ENCODE data around the gene ALDH8A1. TPM values are rescaled to one million over a fixed set of nuclear protein-coding genes. Genes with fewer than 3 reads are reported as not detected.
"Not testable (repeated sequence)": the region's sequence is repeated elsewhere in the genome, so short reads cannot be mapped to it uniquely, and the experiment has no call there.

Gene ALDH8A1
- total and polyA plus RNA-seq, 12 donors: 0.09 to 1.7 (median 0.24) TPM; not detected in 5

GRCh38 chr6:134911547-134911946, 38.4 kb downstream of the ALDH8A1 start:
- H3K4me1 ChIP-seq: peaks cover 0 to 18% (median 9%) of the 10 kb centered on the region in 9 donors
- H3K27me3 ChIP-seq: no peaks in the 10 kb centered on the region
- no peaks in the 10 kb centered on the region for H3K9me3 ChIP-seq
- no peak for TF ChIP-seq CTCF (IDR thresholded peaks at IDR 0.05)
- DNase-seq (no peak), ATAC-seq (no peak)
- H3K36me3 ChIP-seq: no peaks in the 10 kb centered on the region
- no peak overlapping the region for H3K27ac ChIP-seq
- intact Hi-C loops (cut with DNase I): no loop called here
- H3K4me3 ChIP-seq: no peak overlapping the region
- WGBS, 2 donors: 96 to 98% methylated on average over 1 of the region's 1 CpG

DNA sequence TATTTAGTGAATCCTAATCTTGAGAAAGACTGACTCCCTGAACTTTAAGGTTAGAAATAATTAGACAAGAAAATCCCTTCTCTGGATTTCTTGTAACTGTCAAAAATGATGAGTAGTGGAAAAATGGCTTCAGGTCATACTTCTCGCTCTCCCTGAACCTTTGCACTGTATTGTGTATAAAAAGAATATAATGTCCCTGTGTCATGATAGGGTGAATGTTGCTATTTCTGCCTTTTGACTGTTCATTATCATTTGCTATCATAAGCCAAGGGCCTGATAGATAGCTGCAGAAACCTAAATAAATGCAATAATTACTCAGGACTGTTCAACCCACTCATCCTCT, 39.3 kb downstream of the ALDH8A1 start:
- 77 to 91% methylated on average over 1 of the region's 1 CpG for WGBS, 2 donors
- no peak for TF ChIP-seq CTCF (IDR thresholded peaks at IDR 0.05)
- Histone ChIP-seq H3K4me3 (no peak overlapping the region), H3K27me3 (no peaks in the 10 kb centered on the region), H3K9me3 (no peaks in the 10 kb centered on the region), H3K36me3 (no peaks in the 10 kb centered on the region), H3K4me1 (peaks cover 0 to 18% (median 9%) of the 10 kb centered on the region in 9 donors), H3K27ac (no peak overlapping the region)
- ATAC-seq (no peak), DNase-seq (no peak)
- intact Hi-C loops (cut with DNase I): no loop called here

DNA sequence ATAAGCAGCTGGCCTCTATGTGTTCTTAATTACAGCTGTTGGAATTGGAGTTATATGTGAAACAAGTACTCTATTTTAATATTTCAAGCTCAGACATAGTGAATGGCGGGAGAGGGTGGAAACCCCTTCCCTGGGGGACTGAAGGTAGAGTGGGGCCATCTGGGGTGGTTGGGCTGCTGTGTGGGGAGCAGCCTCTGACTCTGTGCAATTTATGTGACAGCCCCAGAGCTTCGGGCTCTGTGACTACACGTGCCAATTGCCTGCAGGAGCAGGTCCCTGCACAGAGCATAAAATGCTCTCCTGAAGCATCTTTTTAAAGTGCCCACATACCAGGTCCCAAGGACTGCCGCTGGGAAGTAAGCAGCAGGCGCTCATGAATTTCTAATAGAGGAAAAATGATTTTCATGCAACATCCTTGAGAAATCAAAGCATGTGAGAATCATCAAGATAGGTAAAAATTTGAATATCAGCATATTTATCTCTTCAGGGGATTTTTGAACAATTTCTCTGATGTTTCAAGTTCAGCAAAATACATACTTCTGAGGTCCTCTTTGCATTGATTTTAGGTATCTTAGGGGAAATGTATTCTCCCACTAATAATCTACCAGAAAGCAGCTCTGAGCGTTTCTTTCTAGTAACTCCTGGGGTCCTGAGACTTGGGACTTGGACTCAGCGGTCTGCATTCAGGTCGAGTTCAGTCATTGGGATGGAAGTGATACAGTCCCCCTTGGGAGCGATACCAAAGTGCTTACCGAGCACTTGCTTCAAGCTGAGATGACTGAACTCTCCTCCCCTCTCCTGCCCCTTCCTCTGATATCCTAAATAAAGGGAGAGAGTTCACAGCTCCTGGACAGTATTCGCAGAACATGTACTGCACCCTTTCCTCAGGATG, 40.0 kb downstream of the ALDH8A1 start:
- no peaks in the 10 kb centered on the region for H3K27me3 ChIP-seq
- peak in 1 of 8 donors; percentile 22 for ATAC-seq
- H3K36me3 ChIP-seq: no peaks in the 10 kb centered on the region
- TF ChIP-seq CTCF (IDR thresholded peaks at IDR 0.05): no peak
- H3K9me3 ChIP-seq: no peaks in the 10 kb centered on the region
- peaks cover 0 to 18% (median 9%) of the 10 kb centered on the region in 9 donors for H3K4me1 ChIP-seq
- H3K27ac ChIP-seq: peak overlapping the region in 1 of 10 donors; percentile 77
- 46 to 62% methylated on average over 11 of the region's 11 CpGs for WGBS, 2 donors
- intact Hi-C loops (cut with DNase I): no loop called here
- no peak overlapping the region for H3K4me3 ChIP-seq
- no peak for DNase-seq

GRCh38 chr6:134908906-134909516, 40.9 kb downstream of the ALDH8A1 start:
- H3K4me1 ChIP-seq: peaks cover 0 to 18% (median 9%) of the 10 kb centered on the region in 9 donors
- no peak for TF ChIP-seq CTCF (IDR thresholded peaks at IDR 0.05)
- intact Hi-C loops (cut with DNase I): no loop called here
- ATAC-seq (peak; percentile 64 to 97 (median 88)), DNase-seq (peak; percentile 34 to 54)
- WGBS, 2 donors: 42 to 56% methylated on average over 12 of the region's 12 CpGs
- H3K36me3 ChIP-seq: no peaks in the 10 kb centered on the region
- peak overlapping the region in 1 of 10 donors; percentile 19 for H3K4me3 ChIP-seq
- no peaks in the 10 kb centered on the region for H3K9me3 ChIP-seq
- no peaks in the 10 kb centered on the region for H3K27me3 ChIP-seq
- H3K27ac ChIP-seq: peak overlapping the region in 3 of 10 donors; percentile 6 to 77 (median 36)

- H3K36me3 ChIP-seq; H3K4me3 ChIP-seq; H3K27me3 ChIP-seq; H3K27ac ChIP-seq; ATAC-seq; H3K9me3 ChIP-seq; intact Hi-C loops (cut with DNase I); DNase-seq: not testable (repeated sequence)
- H3K4me1 ChIP-seq: peaks cover 0 to 14% (median 6%) of the 10 kb centered on the region in 9 donors
- 97% methylated on average over 21 to 34 of the region's 42 CpGs for WGBS, 2 donors
Observed at GRCh38 chr6:134904731-134905130, 45.2 kb downstream of the ALDH8A1 start.

All from heart right ventricle (tissue), 16 donors.